Effector CD8-positive, alpha-beta T cell (primary cell): Measurements from ENCODE around the gene MED4.
A peak's percentile ranks its signal among the peaks of the same experiment; 100 is the strongest.

Source experiments
- DNase-seq: peaks from one replicate; lab custom pipeline; 2025; lab: John Stamatoyannopoulos, UW
- total RNA-seq, 4 experiments: gene quantifications; one replicate each; lab custom pipeline; 2026; lab: John Stamatoyannopoulos, UW

Gene MED4
- 33.8 to 45.5 (median 38.3) reads per million in 4 experiments for total RNA-seq

- DNase-seq: peak; percentile 99
Measured at GRCh38 chr13:48094781-48095502, at the start of gene MED4. Gene MED4, minus strand, starts transcription at chr13:48095104. Its CDS starts 26 bp downstream, at chr13:48095078.

- no peak for DNase-seq
Measured at GRCh38 chr13:48144413-48145035, 49.6 kb upstream of the MED4 start.

GRCh38 chr13:48142436-48142835 is 47.5 kb upstream of the MED4 start:
- DNase-seq: no peak

GRCh38 chr13:48138270-48138669 is 43.4 kb upstream of the MED4 start:
- no peak for DNase-seq

- DNase-seq: no peak
Measured at GRCh38 chr13:48132961-48133360, 38.1 kb upstream of the MED4 start.

GRCh38 chr13:48131533-48131932 is 36.6 kb upstream of the MED4 start:
- DNase-seq: no peak

GRCh38 chr13:48126944-48127830 is 32.3 kb upstream of the MED4 start:
- DNase-seq: peak; percentile 7

- no peak for DNase-seq
Measured at GRCh38 chr13:48125794-48126228, 30.9 kb upstream of the MED4 start.

GRCh38 chr13:48123812-48124211 is 28.9 kb upstream of the MED4 start:
- DNase-seq: no peak

- DNase-seq: no peak
Measured at GRCh38 chr13:48121733-48122132, 26.8 kb upstream of the MED4 start.

GRCh38 chr13:48120241-48120640 is 25.3 kb upstream of the MED4 start:
- DNase-seq: no peak

GRCh38 chr13:48118030-48118429 is 23.1 kb upstream of the MED4 start:
- no peak for DNase-seq

- no peak for DNase-seq
Measured at GRCh38 chr13:48116808-48117207, 21.9 kb upstream of the MED4 start.

GRCh38 chr13:48113756-48114130 is 18.8 kb upstream of the MED4 start:
- DNase-seq: no peak

GRCh38 chr13:48112896-48113755 is 18.2 kb upstream of the MED4 start:
- DNase-seq: no peak

- DNase-seq: no peak
Measured at GRCh38 chr13:48110931-48111721, 16.2 kb upstream of the MED4 start.

- no peak for DNase-seq
Measured at GRCh38 chr13:48110132-48110868, 15.4 kb upstream of the MED4 start.

GRCh38 chr13:48108106-48108505 is 13.2 kb upstream of the MED4 start:
- no peak for DNase-seq

GRCh38 chr13:48097793-48098192 is 2.9 kb upstream of the MED4 start:
- DNase-seq: no peak

GRCh38 chr13:48096670-48097069 is 1.8 kb upstream of the MED4 start:
- DNase-seq: no peak
